Hematopoietic multipotent progenitor cell treated with erythropoietin and hydrocortisone succinate and interleukin-3 and kit ligand, for 15 days (in vitro differentiated cells): ENCODE results near the gene MGRN1.

Source experiments
- DNase-seq: peaks from one replicate; pipeline ENCODE4 v3.0.0-alpha.2; 2015; ENCODE audit warnings: low spot score

The MGRN1 gene

DNA sequence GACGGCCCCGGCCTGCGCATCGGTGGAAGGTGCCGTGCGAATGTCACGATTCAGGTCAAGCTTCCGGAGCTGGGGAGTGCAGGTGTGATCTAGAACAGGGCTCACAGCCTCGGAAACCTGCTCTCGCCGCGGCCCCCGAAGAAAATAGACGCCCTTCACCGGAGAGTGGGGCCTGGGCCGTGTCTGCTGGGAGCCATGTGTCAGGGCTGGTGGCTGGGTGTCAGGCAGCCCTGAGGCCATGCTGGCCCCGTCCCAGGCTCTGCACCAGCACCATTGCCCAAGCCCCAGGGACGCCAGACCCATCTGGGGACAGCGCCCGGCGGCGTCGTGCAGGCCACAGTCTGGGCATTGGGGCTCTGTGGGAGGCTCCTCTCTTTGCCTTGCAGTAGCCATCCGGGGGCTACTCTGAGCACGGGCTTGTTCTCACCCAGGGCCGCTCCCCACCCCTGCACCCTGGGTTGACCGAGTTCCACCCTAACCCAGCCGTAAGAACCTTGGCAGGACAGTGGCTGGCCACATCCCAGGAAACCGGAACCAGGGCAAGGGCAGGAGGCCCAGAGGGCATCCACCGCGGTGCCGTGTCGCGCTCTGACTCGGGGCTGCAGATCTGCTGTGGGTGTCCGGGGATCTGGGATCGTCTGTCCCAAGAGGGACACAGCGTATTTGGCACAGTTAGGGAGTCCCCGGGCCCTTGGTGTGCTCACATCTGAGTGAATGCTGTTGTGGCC, 63.5 kb downstream of the MGRN1 start:
- DNase-seq: no peak

DNA sequence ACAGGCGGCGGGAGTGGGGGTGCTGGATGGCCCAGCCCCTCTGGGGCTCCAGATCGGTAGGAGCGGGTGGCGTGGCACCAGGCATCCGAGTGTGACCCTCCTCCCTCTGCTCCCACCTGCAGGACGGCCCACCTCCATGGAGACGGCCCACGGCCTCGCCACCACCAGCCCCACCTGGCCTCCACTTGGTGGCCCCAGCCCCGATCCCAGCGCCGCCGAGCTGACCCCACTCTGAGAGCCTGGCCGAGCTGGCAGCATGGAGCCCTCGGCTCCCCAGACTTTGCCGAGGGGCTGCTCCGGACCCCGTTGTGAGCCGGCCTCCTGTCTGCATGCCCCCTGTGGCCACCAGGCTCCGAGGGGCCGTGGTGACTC, 64.0 kb downstream of the MGRN1 start:
- DNase-seq: no peak

DNA sequence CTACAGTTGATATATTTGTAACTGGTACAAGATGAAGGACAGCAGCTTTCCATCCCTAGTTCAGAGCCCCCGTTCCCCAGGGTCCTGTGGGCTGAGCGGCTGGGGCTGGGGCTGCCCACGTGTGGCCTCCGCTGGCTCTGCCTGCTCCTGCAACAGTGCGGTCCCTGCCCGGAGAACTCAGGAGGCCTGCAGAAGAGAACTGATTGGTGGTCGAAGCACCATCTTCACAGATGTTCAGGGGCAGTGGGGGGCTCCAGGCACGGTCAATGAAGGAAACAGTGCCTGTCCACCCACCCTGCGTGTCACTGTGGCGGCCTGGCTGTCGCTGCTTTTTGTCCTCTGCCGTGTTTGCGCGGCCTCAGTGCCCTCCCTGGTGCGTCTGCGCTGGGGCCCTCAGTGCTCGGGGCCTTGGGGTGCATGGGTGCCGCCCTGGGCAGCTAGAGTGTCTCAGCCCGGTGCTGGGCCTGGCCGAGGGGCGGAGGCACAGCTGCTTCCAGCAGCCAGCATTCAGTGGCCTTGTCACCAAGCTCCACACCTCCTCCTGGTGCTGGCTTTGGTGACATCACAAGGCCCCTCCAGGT, 64.6 kb downstream of the MGRN1 start:
- DNase-seq: no peak

DNA sequence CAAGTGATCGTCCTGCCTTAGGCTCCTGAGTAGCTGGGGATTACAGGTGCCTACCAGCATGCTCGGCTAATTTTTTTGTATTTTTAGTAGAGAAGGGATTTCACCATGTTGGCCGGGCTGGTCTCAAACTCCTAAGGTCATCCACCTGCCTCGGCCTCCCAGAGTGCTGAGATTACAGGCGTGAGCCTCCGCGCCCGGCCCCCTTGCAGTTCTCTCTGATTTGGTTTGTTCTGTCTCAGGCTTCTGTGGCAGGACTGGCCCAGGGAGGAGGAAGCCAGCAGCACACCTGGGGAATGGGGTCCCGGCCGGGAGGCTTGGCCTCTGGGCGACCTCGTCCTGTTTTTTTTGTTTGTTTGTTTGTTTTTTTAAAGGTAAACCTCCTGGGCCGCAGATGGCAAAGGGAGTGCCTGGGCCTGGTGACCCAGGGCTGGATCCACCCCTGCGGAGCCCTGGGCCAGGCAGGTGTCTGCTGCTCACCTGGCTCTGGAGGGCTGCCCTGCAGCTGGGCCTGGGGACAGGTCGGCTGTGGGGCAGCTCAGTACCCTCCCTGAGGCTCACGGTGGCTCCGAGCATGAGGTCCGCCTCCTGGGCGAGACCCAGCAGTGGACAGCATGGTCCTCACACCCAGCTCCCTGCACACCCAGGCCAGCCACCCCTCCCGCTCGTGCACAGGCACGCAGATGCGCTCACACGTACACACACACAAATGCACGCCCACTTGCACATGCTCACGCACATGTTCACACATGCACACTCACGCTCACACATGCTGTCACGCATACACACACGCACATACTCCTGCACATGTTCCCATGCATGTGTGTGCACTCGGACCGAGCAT, 65.5 kb downstream of the MGRN1 start:
- no peak for DNase-seq

DNA sequence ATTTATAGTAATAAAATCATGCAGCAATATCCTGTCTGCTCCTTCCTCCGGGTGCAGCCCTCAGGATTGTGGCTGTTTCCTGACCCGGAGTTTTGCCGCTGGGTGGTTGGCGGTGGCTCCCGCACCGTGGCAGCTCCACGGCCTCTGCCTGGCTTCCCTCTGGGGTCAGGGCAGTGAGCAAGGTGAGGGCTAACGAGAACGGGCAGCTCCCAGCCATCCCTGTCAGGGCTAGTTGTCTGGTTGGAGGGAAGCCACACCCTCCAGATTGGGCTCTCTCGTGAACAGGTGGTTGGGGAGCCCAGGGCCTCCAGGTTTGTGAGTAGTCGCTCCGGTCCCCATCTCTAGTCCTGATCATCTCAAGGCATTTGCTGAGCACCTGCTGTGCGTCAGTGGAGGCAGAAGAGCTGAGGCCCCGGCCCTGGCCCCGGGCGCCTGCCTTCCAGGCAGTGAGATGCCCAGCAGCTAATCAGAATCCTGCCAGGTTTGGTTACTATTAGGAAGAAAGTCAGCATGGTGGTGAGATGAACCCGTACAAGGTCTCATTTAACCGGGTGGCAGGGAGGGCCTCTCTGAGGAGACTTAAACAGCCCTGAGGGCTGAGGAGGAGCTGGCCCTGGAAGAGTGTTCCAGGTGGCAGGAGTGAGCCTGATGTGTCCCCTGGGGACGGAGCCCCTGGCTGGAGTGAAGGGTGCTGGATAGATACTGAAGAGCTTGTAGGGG, 66.5 kb downstream of the MGRN1 start:
- no peak for DNase-seq

DNA sequence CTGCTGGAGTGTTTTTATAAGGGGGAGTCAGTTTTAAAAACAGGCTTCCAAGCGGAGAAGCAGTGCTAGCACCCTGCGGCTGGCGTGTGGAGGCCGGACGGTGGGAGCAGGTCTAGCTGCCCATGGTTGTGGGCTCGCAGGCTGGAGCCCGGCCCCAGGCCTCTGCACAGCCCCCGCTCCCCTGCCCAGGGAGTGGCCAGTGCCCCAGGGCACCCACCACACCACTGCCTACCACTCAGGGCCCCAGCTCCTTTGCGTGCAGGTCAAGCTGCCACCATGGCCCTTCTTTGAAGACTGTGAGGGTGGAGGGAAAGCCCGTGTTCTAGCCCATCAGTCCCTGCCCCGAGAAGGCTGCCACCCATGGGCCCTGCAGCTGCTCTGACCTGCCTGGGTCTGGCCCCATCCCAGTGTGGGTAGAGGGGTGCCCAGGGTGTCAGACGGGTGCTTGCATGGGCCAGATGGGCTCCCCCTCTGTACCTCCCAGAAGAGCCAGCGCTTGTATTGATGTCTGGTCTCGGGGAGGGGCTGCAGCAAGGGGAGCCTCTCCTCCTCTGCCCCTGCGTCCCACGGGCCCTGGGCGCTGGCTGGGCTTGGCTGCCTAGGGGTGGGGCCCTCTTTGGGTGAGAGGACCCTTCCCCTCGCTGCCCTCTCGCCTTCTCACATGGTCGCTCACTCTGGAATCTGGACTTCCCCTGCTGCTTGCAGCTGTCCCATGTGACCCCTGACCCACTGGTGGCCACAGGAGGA, 67.2 kb downstream of the MGRN1 start:
- DNase-seq: no peak

DNA sequence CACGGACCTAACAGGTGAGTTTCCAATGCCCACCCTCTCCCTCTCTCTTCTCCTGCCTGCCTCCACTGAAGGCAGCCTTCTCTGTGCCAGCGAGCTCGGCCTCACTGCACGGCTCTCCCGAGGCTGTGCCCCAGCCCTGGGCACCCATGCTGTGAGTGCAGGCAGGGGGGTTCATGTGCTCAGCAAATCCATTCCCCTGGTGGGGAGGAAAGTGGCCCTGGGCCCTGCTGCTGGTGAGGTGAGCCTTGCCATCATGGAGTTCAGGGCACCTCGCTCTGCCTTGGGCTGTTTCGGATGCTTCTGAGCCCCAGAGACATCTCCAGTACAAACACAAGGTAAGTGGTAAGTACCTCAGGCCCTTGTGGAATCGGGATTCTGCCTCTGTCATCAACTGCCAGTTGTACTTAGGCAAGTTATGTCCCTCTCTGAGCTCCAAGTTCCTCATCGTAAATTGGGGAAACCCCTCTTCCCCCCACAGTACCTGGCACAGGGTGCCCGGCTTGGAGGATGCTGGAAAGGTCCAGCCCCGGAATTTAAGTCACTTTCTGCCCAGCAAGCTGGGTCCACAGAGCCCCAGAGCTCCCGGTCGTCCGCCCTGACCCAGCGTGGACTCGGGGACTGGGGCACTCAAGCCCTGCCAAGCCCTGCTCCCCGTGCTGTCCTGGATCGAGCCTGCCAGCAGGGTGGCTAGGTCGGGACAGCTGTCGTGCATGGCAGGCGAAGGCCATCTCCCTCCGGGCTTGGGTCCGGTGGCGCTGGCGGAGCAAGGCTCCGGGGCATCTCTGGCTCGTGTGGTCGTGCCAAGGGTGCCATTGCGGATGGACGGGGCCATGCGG, 68.1 kb downstream of the MGRN1 start:
- no peak for DNase-seq

DNA sequence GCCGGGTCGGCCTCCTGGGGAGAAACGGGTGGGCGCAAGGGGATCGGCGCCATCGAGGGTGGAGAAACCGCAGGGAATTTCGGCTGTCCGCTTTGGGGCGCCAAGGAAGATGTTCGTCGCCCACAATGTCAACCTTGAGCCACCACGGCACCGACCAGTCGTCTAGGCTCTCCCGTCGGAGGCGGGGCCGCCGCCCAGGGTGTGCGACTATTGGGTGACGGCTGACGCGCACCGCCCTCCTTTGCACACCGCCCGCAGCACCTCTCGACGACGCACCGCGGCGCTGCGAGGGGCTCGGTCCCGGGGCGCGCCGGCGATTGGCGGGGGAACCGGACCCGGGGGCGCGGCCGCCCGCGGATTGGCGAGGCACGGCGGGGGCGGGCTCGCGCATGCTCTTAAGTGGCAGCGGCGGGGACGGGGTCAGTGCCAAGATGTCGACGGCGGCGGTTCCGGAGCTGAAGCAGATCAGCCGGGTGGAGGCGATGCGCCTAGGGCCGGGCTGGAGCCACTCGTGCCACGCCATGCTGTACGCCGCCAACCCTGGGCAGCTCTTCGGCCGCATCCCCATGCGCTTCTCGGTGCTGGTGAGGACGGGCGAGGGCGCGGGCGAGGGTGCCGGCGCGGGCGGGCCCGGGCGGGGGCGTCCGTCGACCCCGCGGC, 68.8 kb downstream of the MGRN1 start, which contains the start of gene NUDT16L1:
Gene NUDT16L1, plus strand, starts transcription at position 267 of the 660 bp plus-strand sequence. Its CDS starts 165 bp downstream, at position 432.
- peak; percentile 97 for DNase-seq

DNA sequence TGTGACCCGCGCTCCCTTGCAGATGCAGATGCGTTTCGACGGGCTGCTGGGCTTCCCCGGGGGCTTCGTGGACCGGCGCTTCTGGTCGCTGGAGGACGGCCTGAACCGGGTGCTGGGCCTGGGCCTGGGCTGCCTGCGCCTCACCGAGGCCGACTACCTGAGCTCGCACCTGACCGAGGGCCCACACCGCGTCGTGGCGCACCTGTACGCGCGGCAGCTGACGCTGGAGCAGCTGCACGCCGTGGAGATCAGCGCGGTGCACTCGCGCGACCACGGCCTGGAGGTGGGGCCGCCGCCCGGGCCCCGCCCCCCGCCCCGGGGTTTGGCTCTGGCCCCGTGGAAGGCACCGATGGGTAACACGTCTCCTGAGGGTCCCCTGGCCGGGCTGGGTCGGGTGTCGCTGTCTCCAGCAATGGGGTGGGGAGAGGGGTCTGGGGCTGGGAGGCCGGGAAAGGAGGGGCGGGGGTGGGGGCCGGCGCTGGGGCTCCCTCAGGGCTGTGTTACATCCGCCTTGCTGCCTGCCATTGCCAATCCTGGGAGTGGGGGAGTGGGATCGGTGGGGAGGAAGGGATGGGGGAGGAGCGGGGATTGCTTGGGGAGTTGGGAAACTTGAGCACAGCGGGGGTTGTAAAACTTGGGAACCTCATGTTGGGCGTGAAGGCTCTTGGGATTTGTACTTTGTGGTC, 69.5 kb downstream of the MGRN1 start:
- DNase-seq: peak; percentile 13

DNA sequence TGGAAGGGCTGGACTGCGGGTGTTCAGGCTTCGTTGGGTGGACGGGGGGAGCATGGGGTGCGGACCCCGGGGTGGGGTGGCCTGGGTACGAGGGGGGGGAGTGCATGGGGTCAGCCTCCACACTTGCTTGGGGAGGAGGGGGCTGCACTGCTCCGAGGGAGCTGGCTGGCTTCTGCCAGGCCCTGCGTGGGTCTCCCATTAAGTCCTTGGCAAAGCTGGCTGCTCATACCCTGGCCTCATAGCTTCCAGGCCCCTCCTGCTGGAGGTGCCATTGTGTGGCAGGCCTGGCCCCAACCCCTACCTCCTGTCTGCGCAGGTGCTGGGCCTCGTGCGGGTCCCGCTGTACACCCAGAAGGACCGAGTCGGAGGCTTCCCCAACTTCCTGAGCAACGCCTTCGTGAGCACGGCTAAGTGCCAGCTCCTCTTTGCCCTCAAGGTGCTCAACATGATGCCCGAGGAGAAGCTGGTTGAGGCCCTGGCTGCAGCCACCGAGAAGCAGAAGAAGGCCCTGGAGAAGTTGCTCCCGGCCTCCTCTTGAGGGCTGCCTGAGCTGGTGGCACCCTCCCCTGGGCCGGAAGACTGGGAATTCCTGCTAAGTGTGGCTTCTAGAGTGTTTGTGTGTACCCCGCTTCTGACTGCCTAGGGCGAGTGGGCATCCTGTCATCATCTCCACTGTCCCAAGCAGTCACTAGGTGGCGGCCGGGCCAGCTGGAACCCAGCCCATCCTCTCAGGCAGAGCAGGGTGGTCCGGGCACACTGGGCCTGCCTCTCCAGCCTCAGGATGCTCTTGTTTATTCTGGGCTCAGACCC, 70.2 kb downstream of the MGRN1 start:
- no peak for DNase-seq

DNA sequence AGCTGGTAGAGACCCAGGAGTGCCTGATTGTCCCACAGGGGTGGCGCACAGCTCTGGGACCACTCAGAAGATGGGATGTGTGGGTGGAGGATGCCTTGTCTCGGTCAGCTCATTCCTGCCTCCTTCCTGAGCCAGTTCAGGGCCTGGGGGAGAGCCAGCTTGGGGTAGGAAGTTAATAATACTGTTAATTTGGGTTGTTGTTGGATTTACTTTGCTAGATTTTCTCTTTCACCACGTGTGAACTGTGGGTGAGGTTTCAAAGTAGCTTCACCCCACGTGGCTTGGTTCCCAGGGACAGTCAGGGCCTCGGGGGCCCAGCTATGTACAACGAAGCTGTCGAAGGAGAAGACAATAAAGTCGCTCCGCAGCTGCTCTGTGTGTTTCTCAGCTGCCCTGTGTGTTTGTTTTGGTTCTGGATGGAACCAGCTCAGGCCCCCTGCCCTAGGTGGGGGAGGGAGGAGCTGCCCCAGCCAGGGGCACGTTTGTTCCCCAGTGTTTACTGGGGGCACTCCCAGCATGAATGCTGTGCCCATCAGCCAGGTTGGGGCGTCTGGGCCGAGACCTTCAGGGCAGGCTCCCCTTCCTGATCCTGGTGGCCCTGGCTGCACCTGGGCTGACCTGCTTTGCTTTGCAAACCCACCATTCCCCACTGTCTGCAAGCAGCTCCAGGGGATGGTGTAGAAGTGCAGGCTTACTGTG, 71.0 kb downstream of the MGRN1 start:
- DNase-seq: no peak

DNA sequence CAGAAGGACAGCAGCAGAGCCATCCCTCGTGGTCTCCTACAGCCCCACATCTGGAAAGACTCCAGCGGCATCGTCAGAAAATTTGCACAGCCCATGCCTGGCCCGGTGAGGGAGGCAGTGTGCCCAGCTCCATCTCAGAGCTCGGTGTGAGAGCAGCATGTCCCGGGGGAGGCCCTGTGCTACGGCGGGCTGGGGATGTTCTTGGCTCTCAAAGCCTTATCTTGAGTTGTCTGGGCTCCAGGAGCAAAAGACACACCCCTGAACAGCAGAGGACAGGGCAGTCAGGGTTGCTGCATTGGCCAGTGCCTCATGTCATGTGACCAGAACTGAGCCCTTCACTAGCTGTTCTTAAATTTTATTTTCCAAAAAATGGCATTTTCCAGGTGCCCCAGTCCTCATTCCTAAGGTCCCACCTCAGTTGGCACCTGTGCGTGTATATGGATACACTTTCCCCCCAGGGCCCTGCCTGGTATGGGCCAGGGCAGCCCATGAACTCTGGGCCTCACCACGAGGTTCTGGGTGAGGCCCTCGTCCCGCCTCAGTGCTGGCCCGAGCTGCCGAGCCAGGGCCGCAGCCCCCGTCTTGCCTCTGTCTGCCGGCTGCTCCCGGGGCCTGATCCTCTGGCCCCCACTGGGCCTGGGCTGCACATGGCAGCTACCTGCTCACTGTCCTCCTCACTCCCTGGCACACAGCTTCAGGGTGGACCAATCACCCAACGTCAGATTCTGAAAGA, 71.7 kb downstream of the MGRN1 start:
- DNase-seq: peak; percentile 24

DNA sequence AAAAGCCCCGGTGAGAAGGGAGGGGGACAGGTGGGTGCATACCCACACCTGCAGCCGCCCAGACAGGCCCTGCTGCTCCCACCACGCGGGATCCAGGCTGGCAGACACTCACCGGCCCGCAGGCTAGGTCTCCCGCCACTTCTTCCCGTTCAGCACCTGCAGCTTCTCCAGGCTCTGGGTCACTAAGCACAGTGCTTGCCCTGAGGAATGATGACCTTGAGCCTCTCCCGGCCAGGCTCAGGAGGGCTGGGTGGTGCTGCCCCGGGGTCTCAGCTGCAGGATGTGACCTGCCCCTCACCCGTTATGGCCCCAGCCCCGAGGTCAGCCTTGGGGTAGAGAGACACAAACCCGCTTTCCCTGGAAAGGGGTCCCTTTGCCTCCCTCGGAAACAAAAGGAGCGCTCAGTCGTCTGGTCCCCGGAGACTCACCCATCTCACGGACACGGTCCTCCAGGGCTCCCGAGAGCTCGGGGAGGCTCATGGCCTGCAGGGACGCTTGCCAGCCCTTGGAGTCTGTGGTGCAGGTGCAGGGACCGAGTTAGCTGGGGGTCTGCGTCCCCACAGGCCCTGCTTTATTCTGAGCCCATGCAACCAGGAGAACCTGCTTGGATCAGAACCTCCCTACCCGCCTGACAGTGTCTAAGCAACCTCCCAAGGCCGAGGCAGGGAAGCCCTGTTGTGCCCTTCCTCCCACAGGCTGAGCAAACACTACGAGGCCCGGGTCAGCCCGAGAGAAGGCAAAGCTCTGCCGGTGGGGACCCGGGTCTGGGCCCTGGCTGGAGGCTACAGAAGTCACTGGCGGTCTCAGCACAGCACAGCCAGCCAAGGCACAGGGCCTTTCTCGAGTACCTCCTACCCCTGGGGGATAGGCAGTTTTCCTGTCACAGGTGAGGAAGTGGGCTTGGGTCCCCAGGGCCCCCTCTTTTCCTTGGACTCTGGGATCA, 72.5 kb downstream of the MGRN1 start:
- no peak for DNase-seq

DNA sequence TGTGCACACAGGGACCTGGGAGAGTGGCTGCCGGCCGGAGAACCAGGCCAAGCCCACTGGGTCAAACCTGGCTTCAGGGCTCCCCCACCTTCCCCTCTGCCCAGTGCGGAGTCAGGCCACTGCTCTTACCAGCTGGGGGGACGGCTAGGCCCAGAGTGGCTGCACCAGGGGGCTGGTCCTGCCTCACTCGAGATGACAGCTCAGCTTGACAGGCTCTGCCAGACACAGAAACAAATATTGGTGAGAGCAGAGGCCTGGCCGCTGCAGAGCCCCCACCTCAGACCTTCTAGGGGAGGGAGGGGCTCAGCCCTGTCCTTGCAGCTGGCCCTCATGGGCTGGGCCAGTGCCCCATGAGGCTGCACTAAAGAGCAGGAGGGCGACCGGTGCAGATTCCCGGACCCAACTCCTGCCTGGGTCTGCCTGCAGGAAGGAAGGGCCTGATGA, 73.2 kb downstream of the MGRN1 start:
- DNase-seq: no peak

DNA sequence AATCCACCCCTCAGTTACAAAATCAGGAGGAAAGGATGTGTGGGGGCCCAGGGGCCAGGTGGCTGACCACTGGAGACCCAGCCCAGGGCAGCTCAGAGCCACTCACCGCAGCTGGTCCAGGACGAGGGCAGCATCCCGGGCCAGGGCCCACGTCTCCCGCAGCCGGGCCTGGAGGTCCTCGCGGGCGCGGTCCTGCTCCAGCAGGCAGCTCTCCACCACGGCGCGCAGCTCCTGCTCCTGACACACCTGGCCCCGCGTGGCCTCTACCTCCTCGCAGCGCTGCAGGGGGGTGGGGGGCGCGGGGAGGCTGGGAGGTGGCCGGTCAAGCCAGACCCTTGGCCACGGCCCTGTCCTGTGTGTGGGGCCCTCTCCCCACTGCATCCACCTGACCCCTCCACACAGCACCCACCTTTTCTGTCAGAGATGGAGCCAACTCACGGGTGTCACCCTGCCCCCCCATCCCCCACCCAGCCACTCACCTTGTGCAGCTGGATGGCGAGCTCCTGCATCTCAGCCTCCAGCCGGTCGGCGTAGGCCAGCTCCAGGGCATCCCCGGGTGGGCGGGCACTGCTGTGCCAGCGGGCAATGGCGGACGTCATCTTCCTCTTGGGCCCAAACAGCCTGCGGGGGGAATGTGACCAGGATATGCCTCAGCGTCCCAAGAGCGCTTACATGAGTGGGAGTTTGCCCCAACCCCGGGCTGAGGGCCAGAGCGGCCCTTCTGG, 73.9 kb downstream of the MGRN1 start:
- no peak for DNase-seq
